Upper lobe of left lung (tissue), 6 donors: ENCODE data around the gene DYNLT2B. TPM values are rescaled to one million over a fixed set of nuclear protein-coding genes. Genes with fewer than 3 reads are reported as not detected.

Experiments
- ATAC-seq, 2 donors: fragments of 200-7000 bp; cut with Tn5 transposase; one replicate each; pipeline ENCODE4 v1.9.1; 2022; ENCODE audit warnings: mild to moderate bottlenecking in 2 of 2, moderate library complexity in 2 of 2; ENCODE audit not compliant: low FRiP score in 2 of 2
- DNase-seq, 2 donors: peaks; one replicate each; pipeline ENCODE4 v3.0.0-alpha.2; 2019 to 2020
- H3K27ac ChIP-seq, 4 donors: fragments of 200-600 bp; sonication (generic); one replicate each; pipeline ENCODE4 v1.5.1; 2016 to 2019
- H3K27me3 ChIP-seq, 4 donors: fragments of 200-600 bp; sonication (generic); one replicate each; pipeline ENCODE4 v1.5.1; 2017 to 2019
- H3K36me3 ChIP-seq, 4 donors: fragments of 200-600 bp; sonication (generic); one replicate each; pipeline ENCODE4 v1.5.1; 2016 to 2019
- H3K4me1 ChIP-seq, 4 donors: fragments of 200-600 bp; sonication (generic); one replicate each; pipeline ENCODE4 v1.5.1; 2018 to 2019
- H3K4me3 ChIP-seq, 4 donors: fragments of 200-600 bp; sonication (generic); one replicate each; pipeline ENCODE4 v1.5.1; 2017 to 2019; ENCODE audit warnings: mild to moderate bottlenecking in 2 of 4, moderate library complexity in 1 of 4
- H3K9me3 ChIP-seq, 4 donors: fragments of 200-600 bp; sonication (generic); one replicate each; pipeline ENCODE4 v1.5.1; 2018 to 2019
- CTCF ChIP-seq, 6 experiments: fragments of 450-650 bp in 4 of 6; fragments of 200-600 bp in 2 of 6; sonication (generic) in 2 of 6; IDR thresholded peaks; one replicate each; pipeline ENCODE4 v1.5.1; 2016 to 2019; ENCODE audit warnings: antibody characterized with exemption in 6 of 6
- EP300 ChIP-seq, 4 donors: sonication (generic); formaldehyde crosslinking; IDR thresholded peaks; one replicate each; pipeline ENCODE4 v1.5.1; 2017; ENCODE audit warnings: antibody characterized with exemption in 4 of 4, control low read depth in 2 of 4
- POLR2A ChIP-seq, 4 donors: fragments of 450-650 bp; IDR thresholded peaks; one replicate each; pipeline ENCODE4 v1.5.1; 2016 to 2017; ENCODE audit warnings: antibody characterized with exemption in 4 of 4, mild to moderate bottlenecking in 2 of 4
- POLR2AphosphoS5 ChIP-seq, 2 donors: sonication (generic); formaldehyde crosslinking; IDR thresholded peaks; one replicate each; pipeline ENCODE4 v1.5.1; 2017; ENCODE audit warnings: antibody characterized with exemption in 2 of 2
- whole genome bisulfite sequencing, 2 donors: methylation state at CpG; one replicate each; pipeline ENCODE4 v1.1.5; 2017 to 2018; 5-methylcytosine and 5-hydroxymethylcytosine counted together
- total RNA-seq, 6 donors: library from RNA; depleted of rRNA in 4 of 6; stranded (reverse); fragments of >200 nt in 4 of 6; gene quantifications; one replicate each; pipeline versions ENCODE4 v1.1.0 to v1.2.1, GENCODE V29; 2016 to 2021
- donor health status: DM: no; HTN: no; CAD: no; lungs with moderate emphysema.
- donor health status: DM: no; HTN: yes; CAD: no; lungs with severe emphysema.

DYNLT2B gene
- total RNA-seq, 6 donors from 2014 or later = 2.3 to 10.4 (median 4.4) TPM

GRCh38 chr3:196339493-196340254 lies 21.6 kb upstream of the DYNLT2B start:
- no peak for TF ChIP-seq CTCF (IDR thresholded peaks at IDR 0.05)
- no peak for TF ChIP-seq POLR2AphosphoS5 (IDR thresholded peaks at IDR 0.05)
- TF ChIP-seq EP300 (IDR thresholded peaks at IDR 0.05) = no peak
- no peak for TF ChIP-seq POLR2A (IDR thresholded peaks at IDR 0.05)
- WGBS, 2 donors = 86% methylated on average over 21 of the region's 21 CpGs
- peak in 1 of 2 donors; percentile 47 for DNase-seq

GRCh38 chr3:196339044-196339443 lies 21.0 kb upstream of the DYNLT2B start:
- H3K36me3 ChIP-seq = no peaks in the 10 kb centered on the region
- no peaks in the 10 kb centered on the region for H3K4me1 ChIP-seq
- 92 to 94% methylated on average over 6 of the region's 6 CpGs for WGBS, 2 donors
- H3K9me3 ChIP-seq = no peaks in the 10 kb centered on the region
- H3K27ac ChIP-seq = no peak overlapping the region
- ATAC-seq (no peak), DNase-seq (no peak)
- no peak overlapping the region for H3K4me3 ChIP-seq
- no peaks in the 10 kb centered on the region for H3K27me3 ChIP-seq
- TF ChIP-seq CTCF (IDR thresholded peaks at IDR 0.05) = no peak
- no peak for TF ChIP-seq POLR2AphosphoS5 (IDR thresholded peaks at IDR 0.05)
- no peak for TF ChIP-seq EP300 (IDR thresholded peaks at IDR 0.05)
- TF ChIP-seq POLR2A (IDR thresholded peaks at IDR 0.05) = no peak

More at GRCh38 chr3:196339493-196340254, 21.6 kb upstream of the DYNLT2B start:
- H3K4me3 ChIP-seq = no peak overlapping the region
- H3K36me3 ChIP-seq = no peaks in the 10 kb centered on the region
- no peak overlapping the region for H3K27ac ChIP-seq
- no peak for ATAC-seq
- H3K4me1 ChIP-seq = no peaks in the 10 kb centered on the region
- H3K27me3 ChIP-seq = no peaks in the 10 kb centered on the region
- H3K9me3 ChIP-seq = no peaks in the 10 kb centered on the region

GRCh38 chr3:196336319-196337145 lies 18.5 kb upstream of the DYNLT2B start:
- 81 to 83% methylated on average over 17 of the region's 17 CpGs for WGBS, 2 donors
- ATAC-seq = no peak

GRCh38 chr3:196335503-196335948 lies 17.5 kb upstream of the DYNLT2B start:
- TF ChIP-seq POLR2AphosphoS5 (IDR thresholded peaks at IDR 0.05) (no peak), POLR2A (IDR thresholded peaks at IDR 0.05) (no peak), CTCF (IDR thresholded peaks at IDR 0.05) (no peak), EP300 (IDR thresholded peaks at IDR 0.05) (no peak)
- H3K27ac ChIP-seq = no peak overlapping the region
- H3K9me3 ChIP-seq = no peaks in the 10 kb centered on the region
- DNase-seq (peak in 1 of 2 donors; percentile 56), ATAC-seq (peak in 1 of 2 donors; percentile 49)
- no peaks in the 10 kb centered on the region for H3K36me3 ChIP-seq
- no peaks in the 10 kb centered on the region for H3K27me3 ChIP-seq
- no peaks in the 10 kb centered on the region for H3K4me1 ChIP-seq
- no peak overlapping the region for H3K4me3 ChIP-seq
- WGBS, 2 donors = 66 to 73% methylated on average over 6 to 10 of the region's 12 CpGs

More at GRCh38 chr3:196336319-196337145, 18.5 kb upstream of the DYNLT2B start:
- Histone ChIP-seq H3K4me3 (no peak overlapping the region), H3K4me1 (no peaks in the 10 kb centered on the region), H3K27ac (no peak overlapping the region), H3K27me3 (no peaks in the 10 kb centered on the region), H3K36me3 (no peaks in the 10 kb centered on the region), H3K9me3 (no peaks in the 10 kb centered on the region)
- TF ChIP-seq CTCF (IDR thresholded peaks at IDR 0.05) (no peak), EP300 (IDR thresholded peaks at IDR 0.05) (no peak), POLR2AphosphoS5 (IDR thresholded peaks at IDR 0.05) (no peak), POLR2A (IDR thresholded peaks at IDR 0.05) (no peak)
- DNase-seq = no peak
